ENCODE results near the gene KMT5B. TPM values are rescaled to one million over a fixed set of nuclear protein-coding genes. Genes with fewer than 3 reads are reported as not detected.

Gene KMT5B
- total RNA-seq, 1 experiment from 2014 or later, result 35.1 TPM

GRCh38 chr11:68158580-68158979 lies 54.5 kb downstream of the KMT5B start (continued):
- TF ChIP-seq, protein P1, sequence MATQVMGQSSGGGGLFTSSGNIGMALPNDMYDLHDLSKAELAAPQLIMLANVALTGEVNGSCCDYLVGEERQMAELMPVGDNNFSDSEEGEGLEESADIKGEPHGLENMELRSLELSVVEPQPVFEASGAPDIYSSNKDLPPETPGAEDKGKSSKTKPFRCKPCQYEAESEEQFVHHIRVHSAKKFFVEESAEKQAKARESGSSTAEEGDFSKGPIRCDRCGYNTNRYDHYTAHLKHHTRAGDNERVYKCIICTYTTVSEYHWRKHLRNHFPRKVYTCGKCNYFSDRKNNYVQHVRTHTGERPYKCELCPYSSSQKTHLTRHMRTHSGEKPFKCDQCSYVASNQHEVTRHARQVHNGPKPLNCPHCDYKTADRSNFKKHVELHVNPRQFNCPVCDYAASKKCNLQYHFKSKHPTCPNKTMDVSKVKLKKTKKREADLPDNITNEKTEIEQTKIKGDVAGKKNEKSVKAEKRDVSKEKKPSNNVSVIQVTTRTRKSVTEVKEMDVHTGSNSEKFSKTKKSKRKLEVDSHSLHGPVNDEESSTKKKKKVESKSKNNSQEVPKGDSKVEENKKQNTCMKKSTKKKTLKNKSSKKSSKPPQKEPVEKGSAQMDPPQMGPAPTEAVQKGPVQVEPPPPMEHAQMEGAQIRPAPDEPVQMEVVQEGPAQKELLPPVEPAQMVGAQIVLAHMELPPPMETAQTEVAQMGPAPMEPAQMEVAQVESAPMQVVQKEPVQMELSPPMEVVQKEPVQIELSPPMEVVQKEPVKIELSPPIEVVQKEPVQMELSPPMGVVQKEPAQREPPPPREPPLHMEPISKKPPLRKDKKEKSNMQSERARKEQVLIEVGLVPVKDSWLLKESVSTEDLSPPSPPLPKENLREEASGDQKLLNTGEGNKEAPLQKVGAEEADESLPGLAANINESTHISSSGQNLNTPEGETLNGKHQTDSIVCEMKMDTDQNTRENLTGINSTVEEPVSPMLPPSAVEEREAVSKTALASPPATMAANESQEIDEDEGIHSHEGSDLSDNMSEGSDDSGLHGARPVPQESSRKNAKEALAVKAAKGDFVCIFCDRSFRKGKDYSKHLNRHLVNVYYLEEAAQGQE (IDR thresholded peaks at IDR 0.05; ENCODE audit: low read depth), result no peak
- TF ChIP-seq SP1 (IDR thresholded peaks at IDR 0.05; ENCODE audit: low read depth) (no peak), SIN3A (IDR thresholded peaks at IDR 0.05; ENCODE audit: low read depth) (no peak), TCF7L2 (IDR thresholded peaks at IDR 0.05; ENCODE audit: borderline replicate concordance, extremely low read depth, insufficient read depth, insufficient read length) (no peak), YY1 (IDR thresholded peaks at IDR 0.05; ENCODE audit: extremely low read depth, insufficient replicate concordance, low read depth, low read length) (no peak), EZH2phosphoT487 (IDR thresholded peaks at IDR 0.05; ENCODE audit: borderline replicate concordance) (no peak), FOSL1 (IDR thresholded peaks at IDR 0.05; ENCODE audit: low read depth) (no peak), EGR1 (IDR thresholded peaks at IDR 0.05; ENCODE audit: low read depth) (no peak), ELF1 (IDR thresholded peaks at IDR 0.05; ENCODE audit: borderline replicate concordance, low read depth) (no peak), RAD21 (IDR thresholded peaks at IDR 0.05; ENCODE audit: low read depth) (no peak), ZNF274 (IDR thresholded peaks at IDR 0.05; ENCODE audit: low read depth, low read length) (no peak)

GRCh38 chr11:68153742-68154141 lies 59.4 kb downstream of the KMT5B start:
- Histone ChIP-seq H3K27me3 (ENCODE audit: insufficient read depth, low read length) (no peaks in the 10 kb centered on the region), H3K79me2 (ENCODE audit: insufficient read depth, low read length) (no peaks in the 10 kb centered on the region), H3K27ac (ENCODE audit: low read depth, low read length) (no peak overlapping the region), H3K36me3 (ENCODE audit: control insufficient read depth in 1 of 2, insufficient read depth in 2 of 2, low read length in 2 of 2) (no peaks in the 10 kb centered on the region), H3K9ac (ENCODE audit: low read length) (no peak overlapping the region), H3K9me3 (ENCODE audit: control insufficient read depth in 1 of 2, insufficient read depth in 1 of 2, low read depth in 1 of 2, low read length in 2 of 2) (no peaks in the 10 kb centered on the region), H3K9me2 (ENCODE audit: insufficient read depth) (no peaks in the 10 kb centered on the region), H4K20me1 (ENCODE audit: insufficient read depth) (no peaks in the 10 kb centered on the region), H3K4me3 (replicated peaks in 1 of 2; ENCODE audit: low read depth in 1 of 2, low read length in 2 of 2) (no peak overlapping the region), H2AFZ (ENCODE audit: low read depth, low read length, poor library complexity, severe bottlenecking) (no peak overlapping the region), H3K4me1 (ENCODE audit: control insufficient read depth in 1 of 2, insufficient read depth in 2 of 2, low read length in 2 of 2) (no peaks in the 10 kb centered on the region), H3K4me2 (ENCODE audit: low read length) (no peak overlapping the region)
- ATAC-seq (no peak), DNase-seq (ENCODE audit: low read depth, low spot score) (no peak)
- intact Hi-C loops (cut with micrococcal nuclease), result no loop called here
- CTCF ChIA-PET, result no interaction called here
- BruUV-seq (replicated peaks), result no TSS peak
- TF ChIP-seq POLR2AphosphoS5 (IDR thresholded peaks at IDR 0.05; ENCODE audit: low read depth, low read length) (no peak), ELF1 (IDR thresholded peaks at IDR 0.05; ENCODE audit: borderline replicate concordance, low read depth) (no peak), SP1 (IDR thresholded peaks at IDR 0.05; ENCODE audit: low read depth) (no peak), CEBPB (IDR thresholded peaks at IDR 0.05; ENCODE audit: low read depth) (no peak), YY1 (IDR thresholded peaks at IDR 0.05; ENCODE audit: extremely low read depth, insufficient replicate concordance, low read depth, low read length) (no peak), POLR2A (IDR thresholded peaks at IDR 0.05; ENCODE audit: borderline replicate concordance, extremely low read depth, insufficient read depth, insufficient read length) (no peak), TCF7L2 (IDR thresholded peaks at IDR 0.05; ENCODE audit: borderline replicate concordance, extremely low read depth, insufficient read depth, insufficient read length) (no peak), JUND (IDR thresholded peaks at IDR 0.05) (no peak), ZNF274 (IDR thresholded peaks at IDR 0.05; ENCODE audit: low read depth, low read length) (no peak)
- RAD21 ChIA-PET (ENCODE audit: low non-redundant PET in 1 of 2, low total read pairs in 2 of 2, uncharacterized antibody in 2 of 2, unreplicated experiment in 2 of 2), result no interaction called here
- POLR2A ChIA-PET, result no interaction called here

Data from HCT116 (cell line).